Endothelial cell of umbilical vein (primary cell): Measurements from ENCODE around the gene MRPL48. TPM values are rescaled to one million over a fixed set of nuclear protein-coding genes. Genes with fewer than 3 reads are reported as not detected.

Source experiments
- BruUV-seq: library from RNA; stranded (reverse); fragments of 400-500 nt; replicated peaks from 2 replicates; lab custom pipeline; 2021; lab: Mats Ljungman, UMichigan
- CTCF ChIA-PET: fragments of 300-600, 350-600 bp; sonication (Branson Sonifier 250); formaldehyde crosslinking; loops from one replicate; lab custom pipeline; 2021; ENCODE audit warnings: antibody characterized with exemption, inconsistent platforms; lab: Charles Lee
- POLR2A ChIA-PET: fragments of 300-600, 350-600 bp; sonication (Branson Sonifier 250); formaldehyde crosslinking; loops from one replicate; lab custom pipeline; 2021; ENCODE audit warnings: antibody characterized with exemption, inconsistent platforms; lab: Charles Lee
- DNase-seq: peaks from one replicate; pipeline ENCODE4 v3.0.0-alpha.2; 2011; ENCODE audit warnings: low read depth, low spot score
- FAIRE-seq: peaks from 2 replicates; lab custom pipeline; 2011; peaks lifted over from hg19 to GRCh38; lab: Jason Lieb, UNC
- H2AFZ ChIP-seq: 2 replicates; pipeline ENCODE4 v1.6.0; 2012; ENCODE audit warnings: low read depth, low read length, control low read depth, inconsistent platforms
- H3K27ac ChIP-seq: 2 replicates; pipeline ENCODE4 v1.5.1; 2011; ENCODE audit warnings: low read depth, mild to moderate bottlenecking, control low read depth, low read length, moderate library complexity; ENCODE audit not compliant: insufficient read depth
- H3K27me3 ChIP-seq, 2 experiments: 2 replicates each; pipeline versions ENCODE4 v1.6.0 to v1.6.1; 2011; ENCODE audit warnings: low read length in 2 of 2, mixed read lengths in 1 of 2; ENCODE audit not compliant: control insufficient read depth in 2 of 2, insufficient read depth in 2 of 2
- H3K36me3 ChIP-seq, 2 experiments: 2 replicates in 1 of 2; 3 replicates in 1 of 2; pipeline ENCODE4 v1.5.1; 2011; ENCODE audit warnings: low read length in 2 of 2, mild to moderate bottlenecking in 1 of 2, moderate library complexity in 1 of 2; ENCODE audit not compliant: control insufficient read depth in 2 of 2, insufficient read depth in 2 of 2; ENCODE audit errors: extremely low read depth in 1 of 2
- H3K4me1 ChIP-seq: 3 replicates; pipeline ENCODE4 v1.5.1; 2011; ENCODE audit warnings: mild to moderate bottlenecking, low read length; ENCODE audit not compliant: control insufficient read depth, insufficient read depth; ENCODE audit errors: extremely low read depth
- H3K4me2 ChIP-seq: 2 replicates; pipeline ENCODE4 v1.6.1; 2011; ENCODE audit warnings: low read length, control low read depth, mixed read lengths; ENCODE audit not compliant: insufficient read depth
- H3K4me3 ChIP-seq, 3 experiments: fragments of 200-600 bp in 1 of 3; sonication (generic), shearing (Covaris generic) in 1 of 3; replicated peaks in 1 of 3; 2 replicates each; pipeline ENCODE4 v1.5.1; 2011 to 2016; ENCODE audit warnings: control low read depth in 3 of 3, low read length in 3 of 3, mild to moderate bottlenecking in 2 of 3, inconsistent platforms in 1 of 3, low read depth in 1 of 3, moderate library complexity in 1 of 3; ENCODE audit not compliant: insufficient read depth in 1 of 3
- H3K79me2 ChIP-seq: 2 replicates; pipeline ENCODE4 v1.6.0; 2012; ENCODE audit warnings: low read length, inconsistent platforms; ENCODE audit not compliant: control insufficient read depth, insufficient read depth
- H3K9ac ChIP-seq: replicated peaks from 2 replicates; pipeline ENCODE3; 2011; ENCODE audit warnings: low read length, control low read depth; ENCODE audit not compliant: insufficient read depth; ENCODE audit errors: extremely low read depth
- H3K9me1 ChIP-seq: replicated peaks from 3 replicates; pipeline ENCODE4 v1.6.0; 2011; ENCODE audit warnings: mild to moderate bottlenecking, low read length; ENCODE audit not compliant: control insufficient read depth, insufficient read depth; ENCODE audit errors: extremely low read depth
- H3K9me3 ChIP-seq: replicated peaks from 2 replicates; pipeline ENCODE4 v1.5.1; 2012; ENCODE audit warnings: low read length, inconsistent platforms; ENCODE audit not compliant: control insufficient read depth, insufficient read depth
- H4K20me1 ChIP-seq: replicated peaks from 2 replicates; pipeline ENCODE3; 2011; ENCODE audit warnings: mild to moderate bottlenecking, low read length; ENCODE audit not compliant: control insufficient read depth, insufficient read depth; ENCODE audit errors: extremely low read depth
- EZH2 ChIP-seq: IDR thresholded peaks from 2 replicates; pipeline ENCODE4 v1.6.1; 2012; ENCODE audit warnings: borderline replicate concordance, low read depth, mild to moderate bottlenecking, moderate library complexity, low read length, inconsistent platforms; ENCODE audit not compliant: severe bottlenecking
- FOS ChIP-seq: IDR thresholded peaks from 2 replicates; pipeline ENCODE4 v1.6.1; 2011; ENCODE audit warnings: mild to moderate bottlenecking, low read length, moderate library complexity, borderline replicate concordance; ENCODE audit not compliant: insufficient read depth
- GATA2 ChIP-seq: IDR thresholded peaks from 2 replicates; pipeline ENCODE4 v1.7.0; 2011; ENCODE audit warnings: low read depth, mild to moderate bottlenecking, moderate library complexity, mixed read lengths, low read length; ENCODE audit not compliant: insufficient read length, insufficient read depth
- JUN ChIP-seq: IDR thresholded peaks from 2 replicates; pipeline ENCODE4 v1.6.1; 2011; ENCODE audit warnings: borderline replicate concordance, low read depth; ENCODE audit not compliant: insufficient read length, insufficient read depth
- MYC ChIP-seq: IDR thresholded peaks from one replicate; pipeline ENCODE4 v1.6.1; 2011; ENCODE audit warnings: mild to moderate bottlenecking, low read depth, low read length
- POLR2A ChIP-seq: IDR thresholded peaks from 2 replicates; pipeline ENCODE4 v1.6.1; 2012; ENCODE audit warnings: low read depth, mild to moderate bottlenecking, control low read depth, low read length
- POLR2AphosphoS5 ChIP-seq: IDR thresholded peaks from 2 replicates; pipeline ENCODE4 v1.6.1; 2012; ENCODE audit warnings: low read depth, mild to moderate bottlenecking, control low read depth, low read length, moderate library complexity; ENCODE audit not compliant: insufficient read depth
- dilution Hi-C: fragments of 300-500 bp; cut with MboI; formaldehyde crosslinking; loops from one replicate; pipeline ENCODE4 v1.15.0; 2019; ENCODE audit warnings: low sequenced_read_pairs; ENCODE audit not compliant: extremely low pct_ligation_motif_present
- intact Hi-C: fragments of 100-400 bp; cut with micrococcal nuclease; formaldehyde crosslinking; loops from one replicate; pipeline ENCODE4 v1.10.0; 2022
- polyA plus RNA-seq, 4 experiments: library from polyadenylated mRNA; depleted of rRNA in 3 of 4; stranded (reverse) in 3 of 4; unstranded in 1 of 4; fragments of >200 nt; gene quantifications; 2 replicates each; pipeline versions ENCODE4 v1.2.1 to v1.2.3, GENCODE V29; 2011 to 2012; ENCODE audit warnings: missing spikeins in 1 of 4
- total RNA-seq: library from RNA; stranded (reverse); gene quantifications from 2 replicates; pipeline ENCODE4 v1.2.3, GENCODE V29; 2021
- TF ChIP-seq, protein P1 (sequence below), 2 donors: IDR thresholded peaks; 1 replicate in 1 of 2; 2 replicates in 1 of 2; pipeline ENCODE4 v1.5.1; 2011; ENCODE audit warnings: low read length in 2 of 2, mild to moderate bottlenecking in 2 of 2, moderate library complexity in 2 of 2, control low read depth in 1 of 2, inconsistent platforms in 1 of 2, low read depth in 1 of 2; ENCODE audit not compliant: insufficient read depth in 1 of 2; ENCODE audit errors: extremely low read depth in 1 of 2
- TF ChIP-seq, protein P2 (sequence below): IDR thresholded peaks from 2 replicates; pipeline ENCODE4 v1.6.1; 2011; ENCODE audit not compliant: insufficient read depth, insufficient read length

The MRPL48 gene
- total and polyA plus RNA-seq, 2 donors (not counting 3 experiments of a cell fraction or from before 2014, with no cell fraction given), result 25.0 to 38.3 TPM

GRCh38 chr11:73866586-73866996 lies 78.9 kb downstream of the MRPL48 start:
- BruUV-seq, result no TSS peak
- H3K9me1 ChIP-seq, result no peaks in the 10 kb centered on the region
- no peaks in the 10 kb centered on the region for H3K27me3 ChIP-seq
- peaks cover 2% of the 10 kb centered on the region in 2 experiments for H3K36me3 ChIP-seq
- peak overlapping the region; percentile 60 for H3K27ac ChIP-seq
- peak; percentile 59 for FAIRE-seq
- no peak overlapping the region for H2AFZ ChIP-seq
- DNase-seq, result peak; percentile 71
- TF ChIP-seq POLR2AphosphoS5 (no peak), POLR2A (no peak), MYC (no peak), FOS (peak; percentile 58), JUN (no peak)
- no peak overlapping the region for H3K4me3 ChIP-seq
- no peaks in the 10 kb centered on the region for H4K20me1 ChIP-seq
- H3K4me1 ChIP-seq, result peaks cover 11% of the 10 kb centered on the region
- CTCF ChIA-PET, result interaction anchor here (1.1 to 1.6 kb wide), 3 partner anchors 19 to 65 kb away, joined by 3 to 4 read pairs (median 3); no protein-coding TSS in a partner anchor
- H3K4me2 ChIP-seq, result no peak overlapping the region
- POLR2A ChIA-PET, result no interaction called here
- intact Hi-C loops (no loop called here), dilution Hi-C loops (no loop called here)
- no peaks in the 10 kb centered on the region for H3K79me2 ChIP-seq
- H3K9me3 ChIP-seq, result no peaks in the 10 kb centered on the region
- H3K9ac ChIP-seq, result no peak overlapping the region

GRCh38 chr11:73869332-73869949 lies 81.8 kb downstream of the MRPL48 start:
- H3K9me3 ChIP-seq, result no peaks in the 10 kb centered on the region
- FAIRE-seq (no peak), DNase-seq (no peak)
- H3K27me3 ChIP-seq, result no peaks in the 10 kb centered on the region
- H4K20me1 ChIP-seq, result no peaks in the 10 kb centered on the region
- no peak overlapping the region for H3K9ac ChIP-seq
- H3K79me2 ChIP-seq, result peaks cover 10% of the 10 kb centered on the region
- no peak overlapping the region for H2AFZ ChIP-seq
- ChIA-PET POLR2A (no interaction called here), CTCF (interaction anchor here (1.0 to 1.9 kb wide), 2 partner anchors 11 to 15 kb away, joined by 3 to 4 read pairs; no protein-coding TSS in a partner anchor)
- no peak overlapping the region for H3K27ac ChIP-seq
- intact Hi-C loops, result no loop called here
- peaks cover 11% of the 10 kb centered on the region for H3K4me1 ChIP-seq
- TF ChIP-seq EZH2, result no peak
- TF ChIP-seq FOS, result no peak
- no peak for TF ChIP-seq POLR2AphosphoS5
- TF ChIP-seq POLR2A, result no peak
- TF ChIP-seq GATA2, result no peak
- TF ChIP-seq MYC, result no peak
- no peak for TF ChIP-seq JUN
- TF ChIP-seq, protein P1, sequence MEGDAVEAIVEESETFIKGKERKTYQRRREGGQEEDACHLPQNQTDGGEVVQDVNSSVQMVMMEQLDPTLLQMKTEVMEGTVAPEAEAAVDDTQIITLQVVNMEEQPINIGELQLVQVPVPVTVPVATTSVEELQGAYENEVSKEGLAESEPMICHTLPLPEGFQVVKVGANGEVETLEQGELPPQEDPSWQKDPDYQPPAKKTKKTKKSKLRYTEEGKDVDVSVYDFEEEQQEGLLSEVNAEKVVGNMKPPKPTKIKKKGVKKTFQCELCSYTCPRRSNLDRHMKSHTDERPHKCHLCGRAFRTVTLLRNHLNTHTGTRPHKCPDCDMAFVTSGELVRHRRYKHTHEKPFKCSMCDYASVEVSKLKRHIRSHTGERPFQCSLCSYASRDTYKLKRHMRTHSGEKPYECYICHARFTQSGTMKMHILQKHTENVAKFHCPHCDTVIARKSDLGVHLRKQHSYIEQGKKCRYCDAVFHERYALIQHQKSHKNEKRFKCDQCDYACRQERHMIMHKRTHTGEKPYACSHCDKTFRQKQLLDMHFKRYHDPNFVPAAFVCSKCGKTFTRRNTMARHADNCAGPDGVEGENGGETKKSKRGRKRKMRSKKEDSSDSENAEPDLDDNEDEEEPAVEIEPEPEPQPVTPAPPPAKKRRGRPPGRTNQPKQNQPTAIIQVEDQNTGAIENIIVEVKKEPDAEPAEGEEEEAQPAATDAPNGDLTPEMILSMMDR (IDR thresholded peaks at IDR 0.05; ENCODE audit: extremely low read depth in 1 of 2, insufficient read depth in 1 of 2, low read depth in 1 of 2, low read length in 2 of 2), result no peak
- TF ChIP-seq, protein P2, sequence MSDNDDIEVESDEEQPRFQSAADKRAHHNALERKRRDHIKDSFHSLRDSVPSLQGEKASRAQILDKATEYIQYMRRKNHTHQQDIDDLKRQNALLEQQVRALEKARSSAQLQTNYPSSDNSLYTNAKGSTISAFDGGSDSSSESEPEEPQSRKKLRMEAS, result no peak
- no peaks in the 10 kb centered on the region for H3K9me1 ChIP-seq
- no peak overlapping the region for H3K4me3 ChIP-seq
- dilution Hi-C loops, result no loop called here
- H3K36me3 ChIP-seq, result peaks cover 6% of the 10 kb centered on the region in 2 experiments
- no TSS peak for BruUV-seq
- H3K4me2 ChIP-seq, result no peak overlapping the region
